GM18870 (cell line): ENCODE measurements around the gene IL11RA.
"Not testable (repeated sequence)": the region's sequence is repeated elsewhere in the genome, so short reads cannot be mapped to it uniquely, and the experiment has no call there.

Experiments used
- ATAC-seq: cut with Tn5 transposase; IDR thresholded peaks from one replicate; pipeline ENCODE4 v1.9.1; 2021; ENCODE audit warnings: moderate library complexity; ENCODE audit not compliant: unreplicated experiment

Gene IL11RA

DNA sequence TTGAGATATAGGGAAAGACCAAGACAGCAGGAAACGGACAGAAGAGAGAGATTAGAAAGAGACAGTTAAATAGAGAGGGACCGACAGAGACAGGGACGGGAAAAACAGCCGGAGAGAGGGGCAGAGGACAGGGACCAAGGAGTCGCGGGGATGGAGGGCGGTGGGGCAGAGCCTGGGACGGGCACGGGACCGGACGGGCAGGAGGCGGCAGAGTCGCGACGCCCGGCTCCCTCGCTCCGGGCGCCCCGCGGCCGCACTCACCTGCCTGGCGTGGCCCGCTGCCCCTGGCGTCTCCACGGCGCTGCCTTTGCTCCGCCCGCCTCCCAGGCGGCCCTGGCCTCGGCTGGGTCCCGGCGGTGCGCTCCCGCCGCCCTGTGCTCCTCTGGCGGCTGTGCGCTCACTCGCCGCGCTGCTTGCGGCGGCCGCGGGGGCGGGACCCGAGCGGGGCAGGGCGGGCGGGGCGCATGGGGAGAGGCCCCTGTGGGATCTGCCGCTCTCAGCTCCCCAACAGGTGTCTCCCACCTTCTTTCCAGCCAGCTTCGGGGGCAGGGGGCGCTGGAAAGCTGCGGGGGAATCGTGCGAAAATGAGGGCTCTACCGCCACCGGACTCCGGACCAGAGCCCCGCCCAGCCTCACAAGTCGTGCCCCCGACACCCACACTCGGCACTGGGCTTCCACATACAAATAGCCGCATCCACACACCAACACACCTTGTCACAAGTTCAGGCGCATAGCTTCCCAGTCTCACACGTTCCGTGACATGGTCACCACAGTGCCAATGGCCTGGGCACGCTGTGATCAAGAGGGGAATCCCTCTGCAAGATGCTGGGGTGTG is 23.1 kb upstream of the IL11RA start, which contains the start of gene ARID3C:
Gene ARID3C (minus strand): TSS at position 411 of the 835 bp plus-strand sequence. CDS start 1,052 bp downstream, outside the sequence.
- ATAC-seq: no peak

DNA sequence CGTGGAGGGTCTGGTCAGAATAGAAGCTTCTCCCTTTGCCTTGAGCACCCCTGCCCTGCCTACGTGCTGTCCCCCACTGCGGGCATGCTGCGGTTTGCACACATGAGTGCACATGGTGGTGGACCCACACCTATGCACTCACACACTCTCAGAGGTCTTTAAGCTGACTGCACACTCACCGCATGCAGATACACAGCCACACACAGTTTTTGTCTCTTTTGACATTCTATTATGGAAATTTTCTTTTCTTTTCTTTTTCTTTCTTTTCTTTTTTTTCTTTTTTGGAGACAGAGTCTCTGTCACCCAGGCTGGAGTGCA is 22.5 kb upstream of the IL11RA start:
- no peak for ATAC-seq

DNA sequence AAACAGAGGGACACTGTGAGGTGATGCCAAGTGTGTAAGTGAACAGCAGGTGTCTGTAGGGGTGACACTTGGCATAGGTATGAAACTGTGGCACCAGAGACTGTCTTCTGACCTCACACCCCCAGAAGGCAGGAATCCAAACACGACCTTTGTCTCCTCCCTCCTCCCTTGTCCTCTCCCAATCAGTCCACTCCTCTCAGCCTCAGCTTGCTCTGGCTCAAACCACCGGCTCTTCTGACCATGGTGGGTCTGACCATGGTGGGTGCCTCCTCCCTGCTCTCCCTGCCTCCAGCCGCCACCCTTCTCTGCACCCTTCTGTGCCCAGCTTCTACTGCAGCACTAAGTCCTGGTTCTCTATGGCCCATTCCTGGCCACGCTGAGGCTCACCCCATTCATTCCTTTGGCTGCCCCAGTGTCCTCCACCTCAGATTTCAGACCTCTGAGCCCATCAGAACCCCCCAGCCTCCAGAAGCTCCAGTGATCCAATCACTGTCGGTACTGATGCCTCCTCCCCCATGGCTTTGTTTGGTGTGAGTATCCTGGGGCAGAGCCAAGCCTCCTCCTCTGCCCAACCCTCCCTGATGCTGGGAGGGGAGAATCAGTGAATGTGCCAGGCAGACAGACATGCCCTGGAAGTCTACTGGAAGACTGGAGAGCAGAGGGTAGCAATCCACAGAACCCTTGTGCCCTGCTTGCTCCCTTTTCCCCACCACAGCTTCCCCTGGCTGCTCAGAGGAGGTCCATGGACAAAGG is 21.4 kb upstream of the IL11RA start:
- no peak for ATAC-seq

DNA sequence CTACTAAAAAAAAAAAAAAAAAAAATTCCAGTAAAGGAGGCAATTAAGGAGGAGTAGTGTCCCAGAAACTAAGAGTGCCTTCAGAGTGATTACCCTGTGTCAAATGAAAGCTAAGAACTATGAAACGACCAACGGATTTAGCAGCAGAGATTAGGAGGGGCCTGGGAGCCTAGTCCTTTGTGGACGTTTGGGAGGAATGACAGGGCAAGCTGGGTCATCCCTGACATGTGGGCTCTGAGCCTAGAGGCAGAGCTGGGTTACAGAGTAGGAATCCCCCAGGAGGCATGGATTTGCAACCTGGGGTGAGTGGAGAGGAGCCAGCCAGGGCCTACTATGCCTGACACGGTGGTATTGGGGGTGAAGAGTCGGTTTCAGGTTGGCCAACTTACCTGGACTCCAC is 18.8 kb upstream of the IL11RA start:
- no peak for ATAC-seq

DNA sequence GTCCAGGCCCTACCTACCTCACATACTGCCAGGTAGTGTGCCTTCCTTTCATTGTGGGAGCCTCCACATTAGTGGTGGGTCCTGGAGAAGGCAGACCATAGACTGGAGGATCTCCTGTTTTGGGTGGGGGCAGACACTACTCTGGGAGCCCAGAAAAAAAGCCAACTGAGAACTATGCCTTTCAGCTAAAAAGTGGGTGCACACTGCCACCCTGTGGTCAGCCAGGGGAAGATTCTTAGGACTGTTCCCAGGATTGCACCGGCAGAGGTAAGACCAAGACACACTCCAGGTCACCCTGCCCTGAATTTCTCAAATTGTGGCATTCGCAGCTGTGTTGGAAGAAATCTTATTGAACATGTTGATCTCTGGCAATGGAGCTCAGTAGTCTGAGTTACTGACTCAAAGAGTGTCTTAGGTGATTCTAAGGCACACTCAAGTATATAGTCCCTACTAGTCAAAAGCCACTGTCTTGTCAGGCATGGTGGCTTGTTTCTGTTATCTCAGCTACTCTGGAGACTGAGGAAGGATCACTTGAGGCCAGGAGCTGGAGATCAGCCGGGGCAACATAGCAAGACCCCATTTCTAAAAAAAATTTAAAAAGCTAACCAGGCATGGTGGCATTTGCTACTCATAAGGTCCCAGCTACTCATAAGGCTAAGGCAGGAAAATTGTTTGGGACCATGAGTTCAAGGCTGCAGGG is 18.0 kb upstream of the IL11RA start:
- no peak for ATAC-seq

DNA sequence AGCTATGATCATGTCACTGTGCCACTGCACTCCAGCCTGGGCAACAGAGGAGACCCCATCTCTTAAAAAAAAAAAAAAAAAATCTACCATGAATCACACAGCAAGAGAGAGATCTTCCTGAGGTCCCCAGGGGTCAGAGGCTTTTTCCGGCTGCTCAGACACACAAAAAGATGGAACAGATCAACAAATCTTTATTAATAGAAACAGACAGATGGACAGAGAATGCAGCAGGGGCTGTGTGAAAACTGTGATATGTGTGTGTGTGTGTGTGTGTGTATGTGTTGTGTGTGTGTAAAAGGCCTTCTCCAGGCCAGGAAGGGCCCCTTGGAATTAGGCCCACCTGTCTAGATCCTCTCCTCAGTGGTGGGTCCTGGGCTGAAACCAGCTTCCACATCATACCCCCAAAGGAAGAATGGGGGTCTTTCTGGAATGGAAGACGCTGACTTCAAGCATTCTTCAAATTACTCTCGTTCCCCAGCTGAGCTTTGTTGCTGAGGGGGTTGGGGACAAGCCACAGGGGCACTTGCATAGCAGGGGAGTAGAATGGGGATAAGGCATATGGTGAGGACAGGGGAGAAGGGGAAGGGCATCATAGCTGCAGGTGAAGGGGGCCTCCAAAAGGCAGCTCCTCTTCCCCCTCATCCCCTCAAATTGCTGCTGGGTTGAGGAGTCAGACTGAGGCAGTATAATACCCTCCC is 17.3 kb upstream of the IL11RA start:
- ATAC-seq: no peak

DNA sequence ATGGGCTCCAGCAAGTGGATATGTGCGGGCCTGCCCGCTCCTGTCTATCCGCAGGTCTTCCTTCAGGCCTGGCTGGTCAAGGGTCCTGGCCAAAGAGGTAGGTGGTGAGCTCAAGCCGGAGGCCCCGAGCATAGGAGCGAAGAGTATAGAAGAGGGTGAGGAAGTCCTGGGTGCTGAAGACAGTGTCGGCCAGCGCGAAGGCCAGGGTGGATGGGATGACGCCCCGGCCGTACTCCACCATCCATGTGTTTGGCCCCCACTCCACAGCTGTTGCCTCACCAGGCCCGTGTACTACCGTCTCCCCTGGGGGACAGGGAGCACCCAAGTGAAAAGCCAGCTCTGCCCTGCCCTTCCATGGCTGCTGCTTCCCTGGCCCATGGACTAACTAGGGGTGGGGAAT is 16.4 kb upstream of the IL11RA start:
- no peak for ATAC-seq

DNA sequence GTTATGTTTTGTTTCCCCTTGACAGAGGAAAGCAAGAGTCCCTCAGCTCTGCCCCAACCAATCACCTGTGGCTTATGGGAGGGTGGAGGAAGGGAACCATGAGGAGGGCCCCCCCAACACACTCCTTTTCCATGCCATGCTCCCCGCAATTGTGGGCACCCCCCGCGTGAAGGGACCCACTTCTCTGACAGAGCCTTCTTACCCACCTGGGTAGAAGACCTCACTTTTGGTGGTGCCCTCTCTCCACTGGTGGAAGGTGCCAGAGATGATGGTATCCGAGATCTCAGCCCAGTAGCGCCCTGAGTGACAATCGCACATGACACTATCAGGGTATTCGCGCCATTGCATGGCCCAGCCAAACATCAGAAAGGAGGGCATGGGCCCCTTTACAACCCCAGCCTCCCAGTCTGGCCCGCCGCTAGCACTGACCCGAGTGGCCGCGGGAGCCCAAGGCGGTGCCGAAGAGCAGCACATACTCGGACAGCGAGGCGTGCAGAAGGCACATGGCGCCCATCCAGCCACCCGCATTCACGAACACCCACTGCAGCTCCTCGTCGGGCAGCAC is 15.1 kb upstream of the IL11RA start:
- peak; percentile 21 for ATAC-seq

DNA sequence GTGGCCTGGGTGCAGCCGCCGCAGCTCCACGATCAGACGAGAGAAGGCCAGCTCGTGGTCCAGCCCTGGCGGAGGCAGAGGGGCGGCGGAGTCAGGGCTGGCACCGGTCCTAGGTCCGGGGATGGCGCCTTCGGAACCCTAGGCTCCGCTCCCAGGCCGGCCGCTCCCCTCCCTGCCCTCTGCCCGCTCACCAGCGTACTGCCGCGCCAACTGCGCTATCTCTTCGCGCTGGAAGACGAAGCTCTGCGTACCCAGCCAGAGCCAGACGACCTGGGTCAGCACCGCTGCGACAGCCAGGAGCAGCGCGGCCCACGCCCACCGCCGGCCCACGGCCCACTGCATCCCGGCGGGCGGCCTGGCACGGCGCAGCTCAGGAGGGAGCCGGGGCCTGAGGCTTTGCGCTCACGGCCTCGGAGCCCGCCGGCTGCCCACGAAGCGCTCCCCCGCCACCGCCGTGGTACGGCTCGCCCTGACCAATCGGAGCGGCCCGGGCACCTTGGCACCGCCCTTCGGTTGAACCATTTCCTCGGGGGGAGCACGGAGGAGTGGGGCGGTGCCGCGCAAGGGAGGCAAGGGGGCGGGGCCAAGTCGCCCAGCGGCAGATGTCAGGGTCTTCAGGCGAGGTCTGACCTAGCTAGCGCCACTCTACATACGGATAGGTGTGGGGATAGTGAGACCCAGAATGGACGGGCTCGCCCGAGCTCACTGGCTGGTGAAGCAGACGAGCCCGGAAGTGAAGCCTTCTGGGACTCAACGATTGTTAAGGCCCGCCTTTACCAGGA is 14.4 kb upstream of the IL11RA start, which contains the start of gene SIGMAR1:
Gene SIGMAR1 (minus strand): TSS at position 432 of the 782 bp plus-strand sequence. CDS start 90 bp downstream, at position 342.
- ATAC-seq: peak; percentile 75

DNA sequence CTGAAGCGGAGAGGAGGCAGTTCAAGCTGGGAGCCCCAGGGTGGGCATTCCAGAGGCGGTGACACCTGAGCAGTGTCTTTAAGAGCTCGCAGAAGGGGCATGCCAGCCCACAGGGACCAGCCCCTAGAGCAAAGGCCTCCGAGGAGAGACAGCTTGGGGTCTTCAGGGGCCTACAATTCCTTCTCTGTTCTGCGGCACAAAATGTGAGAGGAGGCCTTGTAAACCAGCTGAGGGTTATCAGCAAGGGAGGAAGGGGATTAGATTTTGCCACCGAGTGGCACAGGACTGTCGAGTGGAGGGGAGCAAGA is 13.9 kb upstream of the IL11RA start:
- ATAC-seq: no peak

DNA sequence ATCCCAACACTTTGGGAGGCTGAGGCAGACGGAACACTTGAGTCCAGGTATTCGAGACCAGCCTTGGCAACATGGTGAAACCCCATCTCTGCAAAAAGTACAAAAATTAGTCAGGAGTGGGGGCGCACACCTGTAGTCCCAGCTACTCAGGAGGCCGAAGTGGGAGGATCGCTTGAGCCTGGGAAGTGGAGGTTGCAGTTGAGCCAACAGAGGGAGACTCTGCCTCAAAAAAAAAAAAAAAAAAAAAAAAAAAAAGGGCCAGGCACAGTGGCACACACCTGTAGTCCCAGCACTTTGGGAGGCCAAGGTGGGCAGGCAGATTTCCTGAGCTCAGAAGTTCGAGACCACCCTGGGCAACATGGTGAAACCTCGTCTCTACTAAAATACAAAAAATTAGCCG is 12.7 kb upstream of the IL11RA start:
- ATAC-seq: not testable (repeated sequence)

DNA sequence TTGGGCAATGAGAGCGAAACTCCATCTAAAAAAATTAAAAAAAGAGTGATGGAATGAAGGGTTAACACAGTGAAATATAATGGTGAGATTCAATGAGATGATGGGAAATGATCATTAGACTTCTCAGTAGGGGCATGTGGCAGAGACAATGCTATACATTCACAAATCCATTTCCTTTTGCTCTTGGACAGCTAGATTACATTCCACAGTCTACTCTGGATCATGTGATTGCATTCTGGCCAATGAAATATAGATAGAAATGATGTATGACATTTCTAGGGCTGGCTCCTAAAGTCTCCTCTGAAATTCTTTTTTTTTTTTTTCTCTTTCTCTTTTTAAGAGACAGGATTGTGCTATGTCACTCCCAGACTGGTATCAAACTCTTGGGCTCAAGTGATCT is 9.3 kb upstream of the IL11RA start:
- ATAC-seq: no peak

DNA sequence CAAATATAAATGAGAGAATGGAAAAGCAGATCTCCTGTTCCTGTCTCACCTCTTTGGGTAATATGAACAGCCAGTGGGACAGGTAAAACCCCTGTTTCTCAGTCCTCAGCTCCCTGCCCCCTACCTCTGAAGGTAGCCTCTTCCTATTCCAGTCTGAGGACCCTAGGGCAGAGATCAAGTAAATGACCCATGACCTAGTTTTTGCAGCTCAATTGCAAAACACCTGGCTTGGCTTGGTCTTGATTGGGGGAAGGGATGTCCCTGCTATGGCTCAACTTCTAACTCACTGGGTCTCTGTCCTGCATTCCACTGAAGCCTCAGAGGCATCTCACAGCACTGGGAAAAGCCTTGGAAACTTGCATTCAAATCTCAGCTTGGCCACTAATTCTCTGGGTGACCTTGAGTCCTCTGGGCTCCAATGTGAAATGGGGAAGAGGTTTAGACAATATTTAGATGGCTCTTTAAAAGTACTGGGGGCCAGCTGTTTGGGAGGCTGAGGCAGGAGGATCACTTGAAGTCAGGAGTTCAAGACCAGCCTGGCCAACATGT is 7.1 kb upstream of the IL11RA start:
- no peak for ATAC-seq

DNA sequence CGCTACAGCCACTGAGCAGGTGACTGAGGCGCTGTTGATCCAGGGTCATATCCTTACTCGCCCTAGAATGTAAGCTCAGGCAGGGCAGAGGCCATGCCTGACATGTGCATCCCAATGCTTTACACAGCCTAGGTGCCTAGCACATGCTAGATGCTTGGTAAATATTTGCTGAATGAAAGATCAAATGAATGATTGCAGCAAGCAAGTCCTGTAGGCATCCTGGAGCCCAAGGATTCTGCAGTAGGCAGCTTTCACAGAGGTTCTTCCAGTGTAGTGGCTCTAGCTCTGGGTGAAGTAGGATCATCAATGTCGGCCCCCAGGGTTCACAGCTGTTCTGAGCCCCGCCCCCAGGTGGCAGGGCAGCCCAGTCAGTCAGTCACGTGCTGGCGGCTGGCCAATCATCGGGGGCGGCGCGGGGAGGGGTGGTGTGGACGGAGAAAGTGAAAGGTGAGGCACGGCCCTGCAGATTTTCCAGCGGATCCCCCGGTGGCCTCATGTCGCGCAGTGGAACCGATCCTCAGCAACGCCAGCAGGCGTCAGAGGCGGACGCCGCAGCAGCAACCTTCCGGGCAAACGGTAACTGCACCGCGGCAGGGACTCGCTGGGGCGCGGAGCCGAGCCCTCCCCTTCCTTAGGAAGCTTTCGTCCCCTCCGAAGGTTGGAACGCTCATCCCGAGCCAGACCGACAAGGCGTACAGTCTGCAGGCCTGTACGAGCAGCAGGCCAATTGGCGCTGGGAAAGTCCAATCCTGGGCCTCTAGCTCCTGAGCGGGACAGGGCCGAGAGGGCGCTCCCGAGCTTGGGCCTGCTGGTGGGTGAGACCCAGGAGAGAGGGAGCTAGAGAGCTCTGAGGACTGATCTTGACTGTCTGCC is 5.5 kb upstream of the IL11RA start, which contains the start of gene GALT:
Gene GALT (plus strand): TSS at position 465 of the 873 bp plus-strand sequence. CDS start 30 bp downstream, at position 495.
- peak; percentile 70 for ATAC-seq

DNA sequence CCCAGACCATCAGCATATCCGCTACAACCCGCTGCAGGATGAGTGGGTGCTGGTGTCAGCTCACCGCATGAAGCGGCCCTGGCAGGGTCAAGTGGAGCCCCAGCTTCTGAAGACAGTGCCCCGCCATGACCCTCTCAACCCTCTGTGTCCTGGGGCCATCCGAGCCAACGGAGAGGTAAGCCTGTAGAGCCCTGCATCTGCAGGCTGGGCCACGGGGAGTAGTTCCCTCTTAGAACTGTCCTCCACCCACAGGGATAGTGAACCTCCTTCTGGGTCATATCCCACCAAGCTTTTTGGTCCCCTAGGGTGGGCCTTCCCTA is 4.9 kb upstream of the IL11RA start:
- ATAC-seq: no peak

DNA sequence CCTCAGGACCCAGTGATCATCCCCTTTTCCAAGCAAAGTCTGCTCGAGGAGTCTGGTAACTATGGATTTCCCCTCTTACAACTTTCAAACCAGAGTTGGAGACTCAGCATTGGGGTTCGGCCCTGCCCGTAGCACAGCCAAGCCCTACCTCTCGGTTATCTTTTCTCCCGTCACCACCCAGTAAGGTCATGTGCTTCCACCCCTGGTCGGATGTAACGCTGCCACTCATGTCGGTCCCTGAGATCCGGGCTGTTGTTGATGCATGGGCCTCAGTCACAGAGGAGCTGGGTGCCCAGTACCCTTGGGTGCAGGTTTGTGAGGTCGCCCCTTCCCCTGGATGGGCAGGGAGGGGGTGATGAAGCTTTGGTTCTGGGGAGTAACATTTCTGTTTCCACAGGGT is 4.3 kb upstream of the IL11RA start:
- no peak for ATAC-seq

DNA sequence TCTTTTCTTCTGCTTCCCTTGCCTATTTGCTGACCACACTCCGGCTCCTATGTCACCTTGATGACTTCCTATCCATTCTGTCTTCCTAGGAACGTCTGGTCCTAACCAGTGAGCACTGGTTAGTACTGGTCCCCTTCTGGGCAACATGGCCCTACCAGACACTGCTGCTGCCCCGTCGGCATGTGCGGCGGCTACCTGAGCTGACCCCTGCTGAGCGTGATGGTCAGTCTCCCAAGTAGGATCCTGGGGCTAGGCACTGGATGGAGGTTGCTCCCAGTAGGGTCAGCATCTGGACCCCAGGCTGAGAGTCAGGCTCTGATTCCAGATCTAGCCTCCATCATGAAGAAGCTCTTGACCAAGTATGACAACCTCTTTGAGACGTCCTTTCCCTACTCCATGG is 3.3 kb upstream of the IL11RA start:
- ATAC-seq: no peak

DNA sequence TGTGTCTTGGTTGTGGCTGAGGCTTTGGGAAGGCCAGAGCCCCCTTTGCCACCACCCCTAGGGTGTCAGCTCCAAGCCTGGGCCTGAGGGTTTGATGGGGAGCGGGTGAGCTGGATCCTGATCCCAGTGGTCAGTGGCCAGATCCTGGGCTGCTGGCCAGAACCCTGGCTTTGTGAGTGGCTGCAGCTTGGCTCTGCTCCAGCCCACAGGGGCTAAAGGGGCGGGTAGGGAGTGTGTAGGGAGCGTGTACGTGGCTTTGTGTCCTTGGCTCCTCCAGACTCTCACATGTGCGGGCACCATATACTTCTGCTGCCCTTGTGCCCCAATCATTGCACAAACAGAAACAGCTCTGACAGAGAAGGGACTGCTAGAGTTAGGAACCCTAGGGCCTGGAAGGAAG is 1.2 kb upstream of the IL11RA start:
- no peak for ATAC-seq

DNA sequence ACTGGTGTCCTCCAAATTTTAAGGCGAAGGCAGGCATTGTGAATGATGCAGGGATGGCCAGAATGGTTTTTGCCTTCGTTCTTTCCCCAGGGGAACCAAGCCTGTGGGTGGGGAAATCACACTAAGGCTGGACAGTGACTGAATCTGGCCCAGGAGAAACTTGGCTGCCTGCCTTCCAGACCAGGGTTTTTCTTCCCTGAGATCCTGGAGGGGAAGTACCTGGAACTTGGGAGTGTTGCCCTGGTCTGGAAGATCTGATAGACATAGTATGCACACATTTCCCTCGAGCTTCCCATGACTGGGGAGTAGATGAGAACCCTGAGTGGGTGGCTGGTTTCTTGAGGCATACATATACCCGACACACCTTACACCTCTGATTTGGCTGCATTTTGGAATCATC is 664 bp upstream of the IL11RA start:
- no peak for ATAC-seq
